ENCODE results near the gene FCGR3A. TPM values are rescaled to one million over a fixed set of nuclear protein-coding genes. Genes with fewer than 3 reads are reported as not detected.

FCGR3A gene
- total RNA-seq, 2 donors from 2014 or later = 3.2 to 10.1 TPM

DNA sequence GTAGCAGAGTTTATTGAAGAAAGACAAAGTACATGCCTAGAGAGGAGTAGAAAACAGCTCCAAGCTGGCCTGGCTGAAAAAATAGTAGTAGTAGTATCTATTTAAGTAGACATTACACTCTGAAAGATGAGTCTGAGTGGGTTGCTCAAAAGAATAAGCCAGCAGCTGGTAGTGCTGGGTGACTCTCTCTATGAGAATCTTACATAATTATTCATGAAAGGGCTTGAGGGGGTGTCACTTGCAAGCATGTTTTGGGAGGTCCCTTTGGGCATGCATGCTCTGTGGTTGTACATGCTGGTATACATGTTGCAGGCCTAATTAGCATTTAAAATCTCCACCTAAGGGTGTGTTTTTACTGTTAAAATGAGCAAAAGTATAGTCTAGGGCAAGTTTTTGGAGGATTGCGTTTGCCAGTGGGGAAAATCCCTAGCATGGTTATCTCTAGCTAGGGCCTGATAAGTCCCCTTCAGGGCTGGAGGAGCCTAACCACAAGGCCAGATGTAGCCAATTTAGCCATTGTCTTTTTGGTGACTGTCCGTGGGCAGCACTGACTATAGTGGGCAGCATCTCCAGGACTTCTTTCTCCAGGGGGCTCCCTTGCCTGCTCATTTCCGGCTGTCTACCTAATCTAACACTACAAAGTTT, 55.4 kb downstream of the FCGR3A start:
- H3K27me3 ChIP-seq = no peaks in the 10 kb centered on the region
- H3K9ac ChIP-seq (ENCODE audit: low read depth in 2 of 2, low read length in 2 of 2) = no peak overlapping the region
- intact Hi-C loops (cut with DNase I) = no loop called here

DNA sequence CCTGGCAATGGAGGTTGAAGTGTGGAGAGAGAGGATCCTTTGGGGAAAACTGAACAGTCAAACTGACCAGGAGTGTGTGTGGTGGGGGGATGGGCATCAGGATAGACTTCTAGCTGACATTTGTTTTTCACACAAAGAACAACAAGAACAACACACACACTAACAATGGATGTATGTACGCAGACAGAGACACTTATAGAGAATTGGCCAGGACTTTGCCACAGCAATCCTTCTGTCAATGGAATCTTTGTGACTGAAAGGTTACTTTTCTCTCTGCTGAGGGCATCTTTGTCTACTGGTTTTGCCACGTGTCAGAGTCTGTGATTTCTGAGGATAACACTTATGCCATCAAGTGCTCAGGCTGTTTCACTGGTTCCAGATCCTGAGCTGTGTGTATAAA, 56.8 kb downstream of the FCGR3A start:
- Histone ChIP-seq H3K9ac (ENCODE audit: low read depth in 2 of 2, low read length in 2 of 2) (no peak overlapping the region), H3K27ac (no peak overlapping the region), H3K4me1 (no peaks in the 10 kb centered on the region), H3K9me3 (no peaks in the 10 kb centered on the region), H3K4me3 (no peak overlapping the region), H3K36me3 (no peaks in the 10 kb centered on the region), H3K27me3 (no peaks in the 10 kb centered on the region)
- intact Hi-C loops (cut with DNase I) = no loop called here
- TF ChIP-seq, protein P1, sequence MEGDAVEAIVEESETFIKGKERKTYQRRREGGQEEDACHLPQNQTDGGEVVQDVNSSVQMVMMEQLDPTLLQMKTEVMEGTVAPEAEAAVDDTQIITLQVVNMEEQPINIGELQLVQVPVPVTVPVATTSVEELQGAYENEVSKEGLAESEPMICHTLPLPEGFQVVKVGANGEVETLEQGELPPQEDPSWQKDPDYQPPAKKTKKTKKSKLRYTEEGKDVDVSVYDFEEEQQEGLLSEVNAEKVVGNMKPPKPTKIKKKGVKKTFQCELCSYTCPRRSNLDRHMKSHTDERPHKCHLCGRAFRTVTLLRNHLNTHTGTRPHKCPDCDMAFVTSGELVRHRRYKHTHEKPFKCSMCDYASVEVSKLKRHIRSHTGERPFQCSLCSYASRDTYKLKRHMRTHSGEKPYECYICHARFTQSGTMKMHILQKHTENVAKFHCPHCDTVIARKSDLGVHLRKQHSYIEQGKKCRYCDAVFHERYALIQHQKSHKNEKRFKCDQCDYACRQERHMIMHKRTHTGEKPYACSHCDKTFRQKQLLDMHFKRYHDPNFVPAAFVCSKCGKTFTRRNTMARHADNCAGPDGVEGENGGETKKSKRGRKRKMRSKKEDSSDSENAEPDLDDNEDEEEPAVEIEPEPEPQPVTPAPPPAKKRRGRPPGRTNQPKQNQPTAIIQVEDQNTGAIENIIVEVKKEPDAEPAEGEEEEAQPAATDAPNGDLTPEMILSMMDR (IDR thresholded peaks at IDR 0.05) = no peak
- no peak for DNase-seq

More for the DNA sequence above, 55.4 kb downstream of the FCGR3A start:
- H3K4me3 ChIP-seq = no peak overlapping the region
- no peaks in the 10 kb centered on the region for H3K9me3 ChIP-seq
- no peak overlapping the region for H3K27ac ChIP-seq
- no peaks in the 10 kb centered on the region for H3K36me3 ChIP-seq
- TF ChIP-seq, protein P1 (IDR thresholded peaks at IDR 0.05) = no peak
- no peaks in the 10 kb centered on the region for H3K4me1 ChIP-seq
- DNase-seq = no peak

Other genes with a start within 250 kb of the FCGR3A start
- gene MPZ, start 239.8 kb downstream of the FCGR3A start, total RNA-seq = 1 to 10 TPM; 2.7 to 3.1 TPM
- gene SDHC, start 235.4 kb downstream of the FCGR3A start, total RNA-seq = 100 to 1,000 TPM; 294 to 331 TPM
- gene CFAP126, start 181.9 kb downstream of the FCGR3A start, total RNA-seq = not detected
- 10 to 100 TPM in 1 of 2 donors, 1 to 10 TPM in 1; 4.5 to 14.0 TPM for gene FCGR2A, start 44.4 kb downstream of the FCGR3A start, total RNA-seq
- 1 to 10 TPM; 1.0 to 3.6 TPM for gene HSPA6, start 25.3 kb downstream of the FCGR3A start, total RNA-seq
- gene FCGR3B, start 81.4 kb upstream of the FCGR3A start, total RNA-seq = 1 to 10 TPM in 1 of 2 donors, under 1 TPM in 1; 0.22 to 2.4 TPM
- gene FCGR2B, start 113.3 kb upstream of the FCGR3A start, total RNA-seq = 1 to 10 TPM; 1.3 to 8.9 TPM
- gene FCRLA, start 157.4 kb upstream of the FCGR3A start, total RNA-seq = under 1 TPM; 0.30 to 0.50 TPM
- gene FCRLB, start 171.7 kb upstream of the FCGR3A start, total RNA-seq = under 1 TPM in 1 of 2 donors, not detected in 1; 0.16 TPM
- 10 to 100 TPM; 10.5 to 17.7 TPM for gene DUSP12, start 200.0 kb upstream of the FCGR3A start, total RNA-seq
- gene ATF6, start 216.5 kb upstream of the FCGR3A start, total RNA-seq = 10 to 100 TPM; 19.6 to 24.2 TPM